Neural cell (in vitro differentiated cells): ENCODE data around the gene RENBP.

ENCODE experiments used
- POLR2AphosphoS5 ChIP-seq: IDR thresholded peaks from 2 replicates; pipeline ENCODE4 v1.6.1; 2012
- TF ChIP-seq, protein P1 (sequence below): fragments of 450-650 bp; IDR thresholded peaks from 2 replicates; pipeline ENCODE4 v1.5.1; 2014; ENCODE audit warnings: antibody characterized with exemption, mild to moderate bottlenecking, moderate library complexity; ENCODE audit not compliant: poor library complexity, severe bottlenecking

DNA sequence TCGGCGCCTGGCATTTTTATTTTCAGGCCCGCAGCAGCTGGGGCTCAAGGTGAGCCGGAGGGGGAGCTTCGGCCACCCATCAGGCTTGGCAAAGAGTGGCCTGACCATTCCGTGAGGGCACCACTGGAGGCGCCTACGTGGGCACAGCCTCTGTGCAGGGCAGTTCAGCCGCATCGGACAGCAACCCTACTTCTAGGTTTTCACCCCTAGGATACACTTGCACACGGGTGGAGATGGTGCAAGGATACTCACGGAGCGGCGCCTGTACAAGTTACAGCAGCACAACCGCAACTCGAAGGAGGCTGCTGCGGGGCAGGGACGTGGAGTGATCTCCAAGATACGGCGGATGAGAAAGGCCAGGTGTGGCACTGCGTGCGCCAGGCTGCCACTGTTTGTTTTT is 16.3 kb upstream of the RENBP start:
- TF ChIP-seq, protein P1, sequence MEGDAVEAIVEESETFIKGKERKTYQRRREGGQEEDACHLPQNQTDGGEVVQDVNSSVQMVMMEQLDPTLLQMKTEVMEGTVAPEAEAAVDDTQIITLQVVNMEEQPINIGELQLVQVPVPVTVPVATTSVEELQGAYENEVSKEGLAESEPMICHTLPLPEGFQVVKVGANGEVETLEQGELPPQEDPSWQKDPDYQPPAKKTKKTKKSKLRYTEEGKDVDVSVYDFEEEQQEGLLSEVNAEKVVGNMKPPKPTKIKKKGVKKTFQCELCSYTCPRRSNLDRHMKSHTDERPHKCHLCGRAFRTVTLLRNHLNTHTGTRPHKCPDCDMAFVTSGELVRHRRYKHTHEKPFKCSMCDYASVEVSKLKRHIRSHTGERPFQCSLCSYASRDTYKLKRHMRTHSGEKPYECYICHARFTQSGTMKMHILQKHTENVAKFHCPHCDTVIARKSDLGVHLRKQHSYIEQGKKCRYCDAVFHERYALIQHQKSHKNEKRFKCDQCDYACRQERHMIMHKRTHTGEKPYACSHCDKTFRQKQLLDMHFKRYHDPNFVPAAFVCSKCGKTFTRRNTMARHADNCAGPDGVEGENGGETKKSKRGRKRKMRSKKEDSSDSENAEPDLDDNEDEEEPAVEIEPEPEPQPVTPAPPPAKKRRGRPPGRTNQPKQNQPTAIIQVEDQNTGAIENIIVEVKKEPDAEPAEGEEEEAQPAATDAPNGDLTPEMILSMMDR: no peak
- no peak for TF ChIP-seq POLR2AphosphoS5
